ENCODE results near the gene LOXL4.

Gene LOXL4

DNA sequence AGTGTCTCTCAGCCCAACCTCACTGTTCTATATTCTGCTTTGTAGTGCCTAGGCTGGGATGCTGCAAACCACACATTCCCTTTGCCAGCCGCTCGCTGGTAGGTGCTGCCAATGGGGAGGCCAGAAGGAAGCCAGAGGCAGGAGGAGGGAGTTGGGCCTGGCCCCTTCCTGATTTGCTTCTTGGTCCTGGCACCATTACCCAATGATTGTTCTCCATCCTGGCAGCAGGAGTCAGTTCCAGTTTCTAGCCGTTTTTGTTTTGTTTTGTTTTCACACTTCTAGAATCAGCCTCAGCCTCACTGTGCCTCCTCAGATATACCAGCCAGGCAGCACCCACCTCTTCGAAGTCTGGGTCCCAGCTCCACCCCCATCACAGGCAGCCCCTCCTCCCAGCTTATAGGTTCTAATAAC is 27.4 kb upstream of the LOXL4 start:
- DNase-seq (ENCODE audit: low spot score), result no peak

DNA sequence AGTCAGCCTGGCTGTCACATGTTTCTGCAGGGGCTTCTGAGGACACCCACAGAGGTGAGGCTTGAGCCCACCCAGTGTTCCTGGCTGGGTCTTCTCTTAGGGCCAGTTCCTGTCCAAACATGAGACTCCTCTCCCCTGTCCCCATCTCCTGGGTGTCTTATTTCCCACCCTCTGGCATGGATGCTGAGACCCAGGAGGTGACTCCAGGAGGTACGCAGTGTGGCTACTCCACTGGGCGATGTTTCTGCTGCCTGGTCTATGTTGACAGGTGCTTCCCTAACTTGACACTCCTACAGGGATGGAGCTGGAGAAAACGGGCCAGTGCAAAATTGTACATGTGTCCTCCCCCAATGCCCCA is 26.3 kb upstream of the LOXL4 start:
- DNase-seq (ENCODE audit: low spot score), result no peak

DNA sequence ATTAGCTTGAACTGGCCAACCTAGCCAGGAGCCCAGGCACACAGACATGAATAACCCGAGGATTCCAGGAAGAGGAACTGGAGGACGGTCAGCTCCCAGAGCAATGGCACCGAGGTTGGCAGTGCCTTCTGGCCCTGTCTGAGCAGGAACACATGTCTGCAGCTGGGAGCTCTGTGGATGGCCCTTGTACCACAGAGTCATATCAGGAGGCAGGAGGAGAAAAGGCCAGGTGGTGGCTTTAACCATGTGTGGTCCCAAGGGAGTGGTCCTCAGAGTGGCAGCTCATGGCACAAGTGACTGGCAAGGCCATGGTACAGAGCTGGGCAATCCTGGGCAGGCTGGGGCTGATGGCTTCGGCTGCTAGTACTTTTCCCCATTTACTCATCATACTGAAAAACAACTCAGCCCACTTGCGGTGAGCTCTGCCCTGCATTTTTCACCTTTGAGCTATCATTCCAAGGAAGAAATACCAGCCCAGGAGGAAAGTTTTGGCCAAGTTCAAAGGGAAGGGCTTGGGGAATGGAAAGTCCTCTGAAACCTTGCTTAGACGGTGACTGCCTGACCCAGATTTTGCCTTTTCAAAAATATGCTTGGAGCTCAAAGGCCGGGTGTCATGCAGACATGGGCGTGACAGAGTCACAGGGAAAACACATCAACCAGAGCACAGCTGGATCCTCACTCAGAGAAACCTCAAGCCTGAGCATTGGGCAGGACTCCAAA is 25.7 kb upstream of the LOXL4 start:
- DNase-seq (ENCODE audit: low spot score), result no peak

DNA sequence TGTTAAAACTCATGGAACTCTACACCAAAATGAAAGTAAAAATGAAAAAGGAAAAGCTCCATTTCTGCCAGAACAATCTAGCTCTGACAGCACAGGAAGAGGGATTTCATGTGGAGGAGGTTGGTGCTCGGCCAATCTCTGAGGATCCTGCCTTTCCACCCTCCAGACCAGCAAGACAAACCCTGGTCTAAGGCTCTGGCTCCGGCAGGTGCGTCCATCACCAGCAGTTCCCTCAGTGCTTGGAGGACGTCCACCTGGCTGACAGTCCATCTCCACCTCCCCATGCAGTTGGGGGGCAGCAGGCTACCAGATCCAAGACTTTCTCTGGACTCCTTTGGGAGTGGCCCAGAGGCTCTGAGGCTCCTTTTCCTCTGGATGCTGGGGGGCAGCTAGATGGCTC is 25.0 kb upstream of the LOXL4 start:
- DNase-seq (ENCODE audit: low spot score), result no peak

DNA sequence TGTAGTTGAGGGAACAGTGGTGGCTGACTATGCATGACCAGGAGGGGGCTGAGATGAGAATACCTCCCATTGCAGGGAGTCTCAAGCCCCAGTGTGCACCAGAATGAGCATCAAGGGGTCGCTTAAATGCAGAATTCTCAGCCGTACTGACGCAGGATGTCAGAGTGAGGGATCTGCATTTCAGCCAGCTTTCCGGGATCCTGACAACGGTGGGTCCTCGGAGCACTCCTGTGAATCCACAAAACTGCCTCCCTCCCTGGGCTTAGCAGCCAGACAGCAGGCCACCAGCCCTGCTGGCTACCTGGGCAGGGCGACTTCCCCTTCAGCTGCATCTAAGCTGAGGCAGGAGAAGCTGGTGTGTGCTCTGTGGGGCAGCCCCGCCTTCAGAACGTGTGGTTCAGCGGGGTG is 21.8 kb upstream of the LOXL4 start:
- no peak for DNase-seq (ENCODE audit: low spot score)

DNA sequence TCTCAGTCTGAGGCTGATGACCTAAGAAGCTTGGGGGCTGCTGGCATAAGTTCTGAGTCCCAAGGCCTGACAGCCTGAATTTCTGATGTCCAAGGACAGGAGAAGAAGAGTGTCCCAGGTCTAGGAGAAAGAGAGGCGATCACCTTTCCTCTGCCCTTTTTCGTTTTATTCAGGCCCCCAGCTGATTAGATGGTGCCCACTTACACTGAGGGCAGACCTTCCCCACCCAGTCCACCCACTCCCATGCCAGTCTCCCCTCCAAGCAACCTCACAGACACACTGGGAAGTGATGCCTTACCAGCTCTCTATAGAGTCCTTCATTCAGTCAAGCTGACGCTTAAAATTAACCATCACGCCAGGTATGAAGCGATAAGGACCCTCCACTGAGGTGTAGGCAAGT is 19.3 kb upstream of the LOXL4 start:
- no peak for DNase-seq (ENCODE audit: low spot score)

DNA sequence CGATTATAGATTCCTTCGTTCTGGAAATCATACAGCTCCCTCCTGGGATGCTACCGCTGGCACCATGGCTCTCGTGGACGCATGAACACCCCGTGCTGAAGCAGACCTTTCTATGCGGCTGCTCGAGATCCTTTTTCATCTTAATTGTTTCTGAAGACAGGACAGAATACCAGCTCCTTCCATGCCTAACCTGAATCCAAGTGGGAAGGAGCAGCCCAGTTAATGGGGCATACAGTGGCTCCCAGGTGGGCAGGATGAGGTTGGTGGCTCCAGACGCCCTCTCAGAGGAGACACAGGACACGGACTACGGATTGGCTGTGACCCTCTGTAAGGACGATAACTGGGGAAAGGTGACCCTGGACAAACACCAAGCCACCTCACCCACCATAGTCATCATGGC is 18.4 kb upstream of the LOXL4 start:
- no peak for DNase-seq (ENCODE audit: low spot score)

DNA sequence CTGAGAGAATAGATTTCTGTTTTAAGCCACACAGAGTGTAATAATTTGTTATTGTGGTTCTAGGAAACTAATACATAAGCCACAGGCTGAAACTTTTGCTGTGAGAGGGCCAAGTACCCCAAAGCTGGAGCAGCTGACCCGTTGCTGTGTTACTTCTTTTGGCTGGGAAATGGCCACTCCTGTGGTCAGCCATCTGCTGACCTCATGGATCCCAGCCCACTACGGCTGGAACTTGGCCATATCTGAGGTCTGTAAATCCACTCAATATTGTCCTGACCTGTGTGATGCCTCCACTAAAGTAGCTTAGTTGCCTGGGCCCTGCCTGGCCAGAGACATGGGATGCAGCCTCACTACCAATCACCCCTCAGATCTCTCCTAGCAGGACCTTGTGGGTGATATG is 17.4 kb upstream of the LOXL4 start:
- DNase-seq (ENCODE audit: low spot score), result no peak

DNA sequence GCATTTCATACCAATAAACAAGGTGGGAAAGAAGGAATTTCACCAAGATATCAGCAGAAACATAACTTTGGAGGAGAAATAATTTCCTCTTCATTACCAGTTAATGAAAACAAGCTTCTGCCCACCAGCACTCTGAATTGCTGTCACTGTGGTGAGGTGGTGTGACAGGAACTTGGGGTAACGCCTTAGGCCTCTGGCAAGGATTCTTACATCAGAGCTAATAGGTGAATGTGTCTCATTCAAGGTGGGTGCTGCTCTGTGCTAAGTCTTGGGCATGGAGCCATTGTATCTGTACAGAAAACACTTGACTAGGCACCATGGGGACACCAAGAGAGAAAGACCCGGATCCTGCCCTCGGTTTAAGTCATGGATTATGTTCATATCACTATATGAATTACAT is 8.3 kb upstream of the LOXL4 start:
- DNase-seq (ENCODE audit: low spot score), result no peak

DNA sequence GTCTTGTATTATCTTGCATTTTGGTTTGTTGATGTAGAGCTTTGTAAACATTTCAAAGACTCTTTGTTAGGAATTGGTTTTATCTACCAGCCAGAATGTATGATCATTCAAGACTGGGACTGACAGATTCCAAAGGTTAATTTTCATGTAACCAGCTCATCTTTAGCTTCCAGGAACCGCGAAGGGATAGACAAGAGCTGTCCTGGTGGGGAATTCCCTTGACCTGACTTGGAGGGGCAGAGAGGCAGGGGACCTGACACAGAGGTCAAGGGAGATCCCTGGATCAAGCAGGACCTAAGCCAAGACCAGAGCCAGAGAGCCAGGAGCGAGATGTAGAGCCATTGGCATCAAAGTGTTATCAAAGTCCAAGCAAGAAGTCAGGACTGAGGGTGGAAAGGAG is 6.6 kb upstream of the LOXL4 start:
- DNase-seq (ENCODE audit: low spot score), result no peak

DNA sequence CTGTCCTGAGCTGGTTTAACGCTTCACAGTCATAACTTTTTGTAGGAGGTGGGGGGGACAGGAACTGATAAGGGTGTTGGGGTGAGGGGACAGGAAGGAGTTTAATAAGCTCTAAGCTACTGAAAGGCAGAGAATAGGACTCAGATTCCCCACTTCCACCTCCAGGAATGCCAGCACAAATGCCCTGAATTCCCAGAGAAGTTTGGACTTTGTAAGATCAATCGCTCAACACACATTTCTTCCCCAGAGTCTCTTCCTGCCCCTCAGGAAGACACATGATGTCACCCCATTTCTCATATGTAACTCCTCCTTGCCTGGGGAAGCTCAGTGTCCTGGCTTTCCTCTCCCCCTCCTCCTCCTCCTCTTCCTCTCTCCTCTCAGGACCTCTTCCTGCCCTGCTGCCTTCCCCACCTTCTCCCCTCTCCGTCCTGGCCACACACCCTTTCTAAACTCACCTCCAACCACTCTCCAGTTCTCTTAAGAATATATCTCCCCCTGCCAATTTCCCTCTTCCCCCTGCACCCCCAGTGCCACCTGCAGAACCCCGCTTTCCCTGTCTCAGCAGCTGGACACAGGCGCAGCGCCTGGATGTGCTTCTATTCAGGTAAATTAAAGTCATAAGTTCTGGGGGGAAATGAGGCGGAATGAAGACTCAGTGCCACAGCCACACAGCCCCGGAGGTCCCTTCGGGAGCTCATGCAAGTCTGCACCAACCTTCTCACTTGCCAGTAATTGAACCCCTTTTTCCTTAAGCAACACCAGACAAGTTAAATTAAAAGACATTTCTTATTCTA is 5.3 kb upstream of the LOXL4 start:
- no peak for DNase-seq (ENCODE audit: low spot score)

DNA sequence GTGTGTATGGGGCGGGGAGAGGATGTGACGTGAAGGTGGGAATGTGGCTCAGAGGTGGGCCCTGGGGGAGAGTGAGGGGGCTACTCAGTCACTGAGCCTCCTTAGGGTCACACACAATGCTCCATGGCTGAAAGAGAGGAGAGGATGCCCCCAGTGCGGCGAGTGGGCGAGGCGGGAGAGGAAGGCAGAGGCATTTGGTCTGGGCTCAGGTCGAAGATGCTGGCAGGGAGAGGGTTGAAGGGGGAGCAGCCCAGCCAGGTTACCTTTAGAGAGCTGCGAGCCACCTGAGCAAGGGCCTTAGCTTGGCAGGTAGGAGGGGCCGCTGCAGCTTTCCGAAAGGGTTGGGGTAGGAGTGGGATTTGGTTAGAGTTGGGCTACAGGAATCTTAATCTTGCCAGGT is 4.7 kb upstream of the LOXL4 start:
- DNase-seq (ENCODE audit: low spot score), result no peak

DNA sequence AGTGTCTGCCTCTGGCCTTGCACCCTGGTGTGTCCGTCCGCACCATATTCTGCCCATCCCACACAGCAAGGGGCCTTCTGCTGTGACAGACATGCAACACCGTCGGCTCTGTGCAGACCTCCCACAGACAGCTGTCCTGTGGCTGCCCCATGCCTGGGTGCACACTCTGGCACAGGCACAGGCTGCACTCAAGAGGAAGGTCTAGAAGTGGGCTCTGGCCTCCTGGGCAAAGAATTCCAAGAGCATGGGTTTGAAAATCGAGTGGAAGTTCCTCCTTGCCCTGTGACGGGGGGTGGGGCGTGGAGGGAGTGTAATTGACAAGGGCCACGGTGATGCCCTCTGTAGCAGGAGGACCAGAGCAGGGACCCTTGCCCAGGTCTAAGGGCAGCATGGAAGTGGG is 4.3 kb upstream of the LOXL4 start:
- DNase-seq (ENCODE audit: low spot score), result no peak

DNA sequence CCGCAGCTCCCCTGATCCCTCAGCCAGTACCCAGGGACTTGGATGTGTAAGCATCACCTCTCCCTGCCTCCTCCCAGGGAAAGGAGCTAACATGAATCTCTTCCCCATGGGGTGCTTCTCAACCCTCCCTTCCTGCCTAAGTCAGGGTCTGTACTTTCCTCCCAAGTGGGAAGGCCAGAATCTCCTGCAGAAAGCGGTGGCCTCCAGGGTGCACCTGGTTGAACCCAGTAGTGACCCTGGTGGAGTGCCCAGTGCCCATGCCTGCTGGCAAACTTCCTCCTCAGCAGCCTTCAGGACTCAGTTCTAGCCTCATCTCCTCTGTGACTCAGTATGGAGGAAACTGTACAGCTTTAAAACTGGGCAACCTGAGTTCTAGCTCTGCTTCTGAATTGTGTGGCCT is 2.8 kb upstream of the LOXL4 start:
- no peak for DNase-seq (ENCODE audit: low spot score)

DNA sequence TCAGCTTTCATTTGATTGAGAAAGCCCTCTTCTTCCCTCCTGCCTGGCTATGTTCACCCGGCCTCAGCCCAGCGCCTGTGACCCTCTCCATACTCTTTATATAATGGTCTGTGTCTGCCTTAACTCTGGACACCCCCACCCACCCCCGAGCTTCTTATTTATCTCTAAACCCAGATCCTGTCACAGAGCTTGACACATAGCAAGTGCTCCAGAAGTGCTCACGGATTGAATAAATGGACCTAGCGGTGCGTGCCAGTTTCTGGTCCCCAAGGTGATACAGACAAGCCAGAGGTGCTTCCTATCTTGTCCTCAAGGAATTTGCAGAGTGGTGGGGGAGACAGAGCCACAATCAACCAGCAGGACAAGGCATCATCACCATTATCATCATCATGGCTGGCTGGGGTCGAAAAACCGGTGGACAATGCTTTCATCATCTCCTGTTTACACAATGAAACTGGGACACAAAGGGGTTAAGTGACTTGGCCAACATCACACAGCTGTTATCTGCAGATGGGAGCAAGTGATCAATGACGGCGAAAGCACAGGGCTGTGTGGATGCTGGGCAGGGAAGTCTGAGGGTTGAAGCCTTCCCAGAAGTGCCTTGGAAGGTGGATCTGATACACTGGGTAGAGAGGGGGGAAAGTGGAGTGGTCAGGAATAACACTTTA is 2.2 kb upstream of the LOXL4 start:
- DNase-seq (ENCODE audit: low spot score), result peak; percentile 32

DNA sequence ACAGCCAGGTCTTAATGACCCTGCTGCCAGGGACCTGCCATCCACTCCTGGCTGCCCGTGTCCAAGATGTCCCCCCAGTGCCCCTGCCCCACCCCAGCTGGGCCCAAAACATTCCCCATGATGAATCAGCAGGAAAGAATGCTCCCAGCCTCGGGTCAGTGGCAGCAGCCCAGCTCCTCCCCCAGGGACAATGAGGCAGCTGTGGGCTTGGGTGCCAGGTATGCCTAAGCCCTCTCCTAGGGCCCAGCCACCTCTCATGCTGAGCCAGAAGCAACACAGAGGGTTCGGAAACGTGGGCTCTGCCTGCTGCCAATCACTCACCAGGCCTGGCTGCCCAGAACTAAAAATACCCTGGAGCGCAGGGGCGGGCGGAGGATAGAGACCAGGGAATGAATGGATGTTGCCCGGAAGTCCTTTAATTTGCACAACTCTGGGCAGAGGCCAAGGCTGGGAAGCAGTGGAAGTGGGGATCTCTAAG is 1.5 kb upstream of the LOXL4 start:
- DNase-seq (ENCODE audit: low spot score), result no peak

DNA sequence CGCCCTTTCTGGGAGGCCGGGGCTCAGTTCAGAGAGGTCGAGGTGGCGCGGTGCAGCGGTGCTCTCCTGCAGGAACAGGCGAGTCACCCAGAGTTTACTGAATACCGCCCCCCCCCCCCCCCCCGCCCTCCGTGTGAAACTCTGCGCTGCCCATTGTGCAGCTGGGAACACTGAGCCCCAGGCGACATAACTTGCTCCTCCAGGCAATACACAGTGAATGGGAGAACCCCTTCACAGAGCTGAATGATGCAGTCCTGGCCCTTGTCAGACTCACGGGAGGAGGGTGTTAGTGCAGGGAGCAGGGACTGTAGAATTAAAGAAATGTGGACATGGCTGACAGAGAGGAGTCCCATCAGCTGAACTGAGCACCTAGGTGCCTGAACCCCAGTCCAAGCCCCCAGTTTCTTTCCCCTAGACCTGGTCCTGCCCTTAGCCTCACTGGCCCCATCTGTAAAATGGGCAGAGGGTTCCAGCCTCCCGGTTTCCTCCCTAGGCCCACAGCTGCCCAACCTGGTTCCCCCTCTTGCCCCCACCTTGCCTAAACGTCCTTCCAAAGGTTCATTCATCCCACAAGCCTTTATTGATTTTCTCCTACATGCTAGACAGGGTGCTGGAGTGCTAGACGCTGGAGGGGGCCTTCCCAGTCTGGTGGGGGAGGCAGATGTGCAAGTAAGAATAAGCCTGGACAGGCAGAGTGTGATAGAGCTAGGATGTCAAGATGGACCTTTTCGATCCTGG is 869 bp upstream of the LOXL4 start:
- no peak for DNase-seq (ENCODE audit: low spot score)

DNA sequence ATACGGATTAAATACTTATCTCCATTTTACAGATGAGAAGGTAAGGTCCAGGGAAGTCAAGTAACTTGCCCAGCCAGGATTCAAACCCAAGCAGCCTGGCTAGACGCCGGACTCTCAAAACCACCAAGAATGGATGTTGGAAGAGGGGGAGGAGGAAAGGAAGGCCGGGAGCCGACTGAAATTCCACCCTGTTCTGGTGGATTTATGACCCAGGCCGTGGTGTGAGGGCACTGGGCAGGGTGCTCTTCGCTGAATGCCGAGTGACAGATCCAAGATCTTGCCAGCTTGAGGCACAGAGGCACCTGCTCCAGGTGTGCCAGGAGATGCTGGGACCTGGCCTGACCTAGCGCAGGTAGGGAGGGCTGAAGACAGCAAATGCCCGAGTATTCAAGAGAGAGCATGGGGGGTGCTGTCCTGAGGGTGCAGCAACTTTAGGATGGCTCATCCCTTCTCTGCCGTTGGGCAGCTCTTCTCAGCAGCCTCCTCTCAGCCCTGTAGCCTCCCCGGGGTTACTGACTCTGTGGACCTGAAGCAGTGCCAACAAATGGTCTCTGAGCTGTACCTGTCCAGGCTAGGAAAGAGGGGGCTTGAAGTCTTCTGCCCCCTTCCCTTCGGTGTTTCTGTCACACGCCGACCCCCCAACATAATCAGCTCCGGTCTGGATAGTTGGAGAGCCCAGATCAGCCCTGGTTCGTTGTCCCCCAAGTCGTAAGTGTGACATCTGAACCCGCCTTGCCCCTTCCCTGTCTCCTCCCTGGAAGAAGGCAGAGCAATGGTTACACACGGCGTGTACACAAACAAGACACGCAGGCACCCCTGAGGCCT is 713 bp downstream of the LOXL4 start:
- DNase-seq (ENCODE audit: low spot score), result no peak

DNA sequence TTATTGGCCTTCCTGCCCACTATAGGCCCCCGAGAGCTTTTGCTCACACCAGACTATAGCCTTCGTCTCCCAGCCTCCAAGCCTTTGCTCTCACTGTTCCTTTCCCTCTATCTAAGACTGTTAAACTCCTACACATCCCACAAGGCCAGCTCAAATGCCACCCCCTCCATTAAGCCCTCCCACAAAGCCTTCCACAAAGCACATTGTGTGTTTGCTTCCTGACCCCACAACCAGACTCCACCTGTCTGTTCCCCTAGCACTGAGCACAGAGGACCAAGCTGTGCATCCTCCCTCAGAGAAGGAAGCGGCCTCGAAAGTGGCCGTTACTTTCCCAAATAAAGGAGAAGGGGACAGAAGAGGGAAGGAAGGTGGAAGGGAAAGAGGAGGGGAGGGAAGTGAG is 1.3 kb downstream of the LOXL4 start:
- DNase-seq (ENCODE audit: low spot score), result no peak

DNA sequence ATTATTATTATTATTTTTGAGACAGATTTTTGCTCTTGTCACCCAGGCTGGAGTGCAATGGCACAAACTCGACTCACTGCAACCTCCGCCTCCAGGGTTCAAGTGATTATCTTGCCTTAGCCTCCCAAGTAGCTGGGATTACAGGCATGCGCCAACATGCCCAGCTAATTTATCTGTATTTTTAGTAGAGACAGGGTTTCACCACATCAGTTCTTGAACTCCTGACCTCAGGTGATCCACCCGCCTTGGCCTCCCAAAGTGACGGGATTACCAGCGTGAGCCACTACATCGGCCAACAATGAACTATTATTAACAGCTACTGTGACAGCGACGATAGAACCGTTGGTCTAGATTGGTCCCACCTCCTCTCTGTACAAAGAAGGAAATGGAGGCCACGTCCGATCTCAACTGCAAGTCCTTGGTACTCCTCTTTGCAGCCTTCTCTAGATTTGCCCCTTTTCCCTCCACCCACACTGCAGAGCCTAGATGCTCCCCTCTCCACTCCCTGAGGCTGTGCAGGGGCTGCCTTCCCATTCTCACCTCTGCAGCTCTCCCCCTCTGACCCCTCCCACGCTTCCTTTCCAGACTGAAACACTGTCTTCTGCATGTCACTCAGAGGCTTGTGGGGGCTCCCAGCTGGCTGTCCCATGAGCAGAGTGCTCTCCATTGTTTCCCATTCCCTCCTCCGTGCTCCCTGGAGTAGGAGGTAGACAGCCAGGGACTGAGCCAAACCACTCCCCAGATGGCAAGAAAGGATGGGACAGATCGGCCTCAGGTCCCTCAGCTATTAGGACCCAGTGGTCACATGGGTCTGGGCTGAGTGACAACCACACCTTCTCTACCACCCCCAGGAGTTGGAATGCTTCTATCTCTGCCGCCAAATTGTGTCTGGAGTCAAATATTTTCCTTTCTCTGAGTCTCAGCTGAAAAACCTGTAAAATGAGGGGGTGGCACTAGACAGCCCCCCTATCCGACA is 2.3 kb downstream of the LOXL4 start:
- DNase-seq (ENCODE audit: low spot score), result no peak

Measured in SK-N-DZ (cell line).